Measurements from ENCODE around the gene STIMATE.

DNA sequence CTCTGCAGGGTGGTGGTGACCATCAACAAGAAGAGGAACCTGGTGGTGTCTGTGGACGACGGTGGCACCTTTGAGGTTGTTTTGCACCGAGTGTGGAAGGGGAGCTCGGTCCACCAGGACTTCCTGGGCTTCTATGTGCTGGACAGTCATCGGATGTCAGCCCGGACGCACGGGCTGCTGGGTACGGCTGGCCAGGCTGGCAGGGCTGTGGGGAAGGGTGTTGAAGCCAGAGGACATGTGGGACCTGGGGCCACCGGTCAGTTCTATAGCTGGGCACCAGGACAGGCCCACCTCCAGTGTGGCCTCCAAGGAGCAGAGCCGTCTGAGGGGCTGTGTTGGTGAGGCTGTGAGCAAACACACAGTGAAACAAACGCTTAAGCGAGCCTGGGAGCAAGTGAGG, 106.6 kb downstream of the STIMATE start:
- no peak for TF ChIP-seq RFX5 (IDR thresholded peaks at IDR 0.05; ENCODE audit: low read depth, low read length)
- no peak for TF ChIP-seq EP300 (IDR thresholded peaks at IDR 0.05; ENCODE audit: borderline replicate concordance in 1 of 2, control insufficient read depth in 1 of 2, low read depth in 2 of 2, low read length in 2 of 2)
- no peak for TF ChIP-seq RUNX3 (IDR thresholded peaks at IDR 0.05; ENCODE audit: low read length)
- no peak for TF ChIP-seq YBX1 (IDR thresholded peaks at IDR 0.05)
- TF ChIP-seq, protein P1, sequence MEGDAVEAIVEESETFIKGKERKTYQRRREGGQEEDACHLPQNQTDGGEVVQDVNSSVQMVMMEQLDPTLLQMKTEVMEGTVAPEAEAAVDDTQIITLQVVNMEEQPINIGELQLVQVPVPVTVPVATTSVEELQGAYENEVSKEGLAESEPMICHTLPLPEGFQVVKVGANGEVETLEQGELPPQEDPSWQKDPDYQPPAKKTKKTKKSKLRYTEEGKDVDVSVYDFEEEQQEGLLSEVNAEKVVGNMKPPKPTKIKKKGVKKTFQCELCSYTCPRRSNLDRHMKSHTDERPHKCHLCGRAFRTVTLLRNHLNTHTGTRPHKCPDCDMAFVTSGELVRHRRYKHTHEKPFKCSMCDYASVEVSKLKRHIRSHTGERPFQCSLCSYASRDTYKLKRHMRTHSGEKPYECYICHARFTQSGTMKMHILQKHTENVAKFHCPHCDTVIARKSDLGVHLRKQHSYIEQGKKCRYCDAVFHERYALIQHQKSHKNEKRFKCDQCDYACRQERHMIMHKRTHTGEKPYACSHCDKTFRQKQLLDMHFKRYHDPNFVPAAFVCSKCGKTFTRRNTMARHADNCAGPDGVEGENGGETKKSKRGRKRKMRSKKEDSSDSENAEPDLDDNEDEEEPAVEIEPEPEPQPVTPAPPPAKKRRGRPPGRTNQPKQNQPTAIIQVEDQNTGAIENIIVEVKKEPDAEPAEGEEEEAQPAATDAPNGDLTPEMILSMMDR (IDR thresholded peaks at IDR 0.05 in 2 of 3, conservative IDR thresholded peaks at IDR 0.05 in 1 of 3; ENCODE audit: control insufficient read depth in 2 of 3, extremely low read depth in 1 of 3, insufficient read depth in 1 of 3, low read depth in 3 of 3, low read length in 3 of 3) = no peak
- TF ChIP-seq, protein P2, sequence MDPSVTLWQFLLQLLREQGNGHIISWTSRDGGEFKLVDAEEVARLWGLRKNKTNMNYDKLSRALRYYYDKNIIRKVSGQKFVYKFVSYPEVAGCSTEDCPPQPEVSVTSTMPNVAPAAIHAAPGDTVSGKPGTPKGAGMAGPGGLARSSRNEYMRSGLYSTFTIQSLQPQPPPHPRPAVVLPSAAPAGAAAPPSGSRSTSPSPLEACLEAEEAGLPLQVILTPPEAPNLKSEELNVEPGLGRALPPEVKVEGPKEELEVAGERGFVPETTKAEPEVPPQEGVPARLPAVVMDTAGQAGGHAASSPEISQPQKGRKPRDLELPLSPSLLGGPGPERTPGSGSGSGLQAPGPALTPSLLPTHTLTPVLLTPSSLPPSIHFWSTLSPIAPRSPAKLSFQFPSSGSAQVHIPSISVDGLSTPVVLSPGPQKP (IDR thresholded peaks at IDR 0.05; ENCODE audit: low read depth, low read length) = no peak

Measured in GM12878 (cell line).